ENCODE results near the gene RHBDD3.

The RHBDD3 gene

DNA sequence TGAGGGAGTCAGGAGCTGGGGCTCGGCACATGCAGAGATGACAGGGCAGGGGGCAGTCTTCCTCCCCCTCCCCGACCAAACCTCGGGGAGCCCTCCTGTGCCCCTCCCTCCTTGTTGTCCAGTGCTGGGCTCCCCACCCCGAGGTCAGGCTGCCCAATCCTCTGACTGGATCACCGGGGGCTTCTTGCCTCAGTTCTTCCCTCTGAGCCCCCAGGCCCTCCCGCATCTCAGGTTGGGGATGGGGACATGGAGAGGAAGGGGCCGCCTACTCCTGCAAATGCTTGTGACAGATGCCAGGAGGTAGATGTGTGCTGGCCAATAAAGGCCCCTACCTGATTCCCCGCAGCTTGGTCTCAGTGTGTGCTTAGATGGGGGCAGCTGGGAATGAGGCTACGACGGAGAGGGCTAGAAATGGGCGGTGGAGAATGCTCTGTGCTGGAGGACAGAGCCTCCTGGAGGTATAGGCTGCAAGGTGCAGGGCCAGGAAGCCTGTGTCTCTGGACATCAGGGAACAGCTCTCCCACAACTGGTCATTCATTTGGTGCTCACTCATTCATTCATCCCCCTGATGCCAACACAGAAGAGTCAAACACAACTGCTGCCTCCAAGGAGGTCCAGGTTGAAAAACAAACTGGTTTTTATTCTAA lies 8.4 kb downstream of the RHBDD3 start:
- peaks cover 17% of the 10 kb centered on the region for H3K4me1 ChIP-seq (ENCODE audit: insufficient read depth, insufficient read length)
- TF ChIP-seq ZNF274 (IDR thresholded peaks at IDR 0.05; ENCODE audit: low read depth, low read length) (no peak), YY1 (IDR thresholded peaks at IDR 0.05; ENCODE audit: insufficient read depth, insufficient read length) (no peak), SUZ12 (IDR thresholded peaks at IDR 0.05; ENCODE audit: extremely low read depth, insufficient read depth, insufficient read length) (no peak)
- DNase-seq (ENCODE audit: low read depth, low spot score): no peak
- H3K36me3 ChIP-seq (ENCODE audit: insufficient read depth, insufficient read length, low read length): peaks cover 40% of the 10 kb centered on the region
- H3K4me3 ChIP-seq (ENCODE audit: insufficient read length, low read depth): no peak overlapping the region
- H3K9me3 ChIP-seq (ENCODE audit: insufficient read depth, low read length): no peaks in the 10 kb centered on the region
- H3K27me3 ChIP-seq (ENCODE audit: insufficient read depth, insufficient read length): no peaks in the 10 kb centered on the region
- no peak overlapping the region for H3K9ac ChIP-seq (ENCODE audit: insufficient read length, low read depth)

DNA sequence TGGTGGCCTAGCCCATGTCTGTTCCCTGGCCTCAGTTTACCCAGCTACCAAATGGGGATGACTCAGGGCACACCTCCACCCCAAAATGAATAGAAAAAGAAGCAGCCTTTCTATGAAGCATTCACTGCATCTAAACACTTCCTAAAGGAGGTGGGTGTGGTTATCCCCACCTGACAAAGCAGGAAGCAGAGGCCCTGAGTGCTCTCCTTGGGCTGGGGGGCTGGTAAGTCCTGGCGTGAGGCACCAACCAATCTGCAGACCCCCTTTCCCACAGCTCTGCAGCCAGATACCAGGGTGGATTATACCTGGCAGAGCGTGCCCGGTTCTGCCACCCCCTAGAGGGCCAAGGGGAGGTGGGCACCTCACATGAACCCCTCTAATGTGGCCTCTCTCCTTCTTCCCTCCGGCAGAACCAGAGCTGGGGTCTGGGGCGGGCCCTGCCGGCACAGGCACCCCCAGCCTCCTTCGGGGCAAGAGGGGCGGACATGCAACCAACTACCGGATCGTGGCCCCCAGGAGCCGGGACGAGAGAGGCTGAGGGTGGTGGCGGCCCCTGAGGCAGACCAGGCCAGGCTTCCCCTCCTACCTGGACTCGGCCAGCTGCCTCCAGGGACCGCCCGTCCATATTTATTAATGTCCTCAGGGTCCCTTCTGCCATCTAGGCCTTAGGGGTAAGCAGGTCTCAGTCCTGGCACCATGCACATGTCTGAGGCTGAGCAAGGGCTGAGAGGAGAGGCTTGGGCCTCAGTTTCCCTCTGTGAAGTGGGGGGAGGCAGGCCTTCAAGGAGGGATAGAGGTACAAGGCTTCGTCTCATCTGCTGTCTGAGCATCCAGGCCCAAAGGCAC lies 9.2 kb downstream of the RHBDD3 start:
- Histone ChIP-seq H3K4me3 (ENCODE audit: insufficient read length, low read depth) (no peak overlapping the region), H3K4me1 (ENCODE audit: insufficient read depth, insufficient read length) (peaks cover 12% of the 10 kb centered on the region), H3K9me3 (ENCODE audit: insufficient read depth, low read length) (no peaks in the 10 kb centered on the region), H3K27me3 (ENCODE audit: insufficient read depth, insufficient read length) (no peaks in the 10 kb centered on the region), H3K9ac (ENCODE audit: insufficient read length, low read depth) (no peak overlapping the region), H3K36me3 (ENCODE audit: insufficient read depth, insufficient read length, low read length) (peaks cover 32% of the 10 kb centered on the region)
- TF ChIP-seq ZNF274 (IDR thresholded peaks at IDR 0.05; ENCODE audit: low read depth, low read length) (no peak), YY1 (IDR thresholded peaks at IDR 0.05; ENCODE audit: insufficient read depth, insufficient read length) (no peak), SUZ12 (IDR thresholded peaks at IDR 0.05; ENCODE audit: extremely low read depth, insufficient read depth, insufficient read length) (no peak)
- DNase-seq (ENCODE audit: low read depth, low spot score): no peak

DNA sequence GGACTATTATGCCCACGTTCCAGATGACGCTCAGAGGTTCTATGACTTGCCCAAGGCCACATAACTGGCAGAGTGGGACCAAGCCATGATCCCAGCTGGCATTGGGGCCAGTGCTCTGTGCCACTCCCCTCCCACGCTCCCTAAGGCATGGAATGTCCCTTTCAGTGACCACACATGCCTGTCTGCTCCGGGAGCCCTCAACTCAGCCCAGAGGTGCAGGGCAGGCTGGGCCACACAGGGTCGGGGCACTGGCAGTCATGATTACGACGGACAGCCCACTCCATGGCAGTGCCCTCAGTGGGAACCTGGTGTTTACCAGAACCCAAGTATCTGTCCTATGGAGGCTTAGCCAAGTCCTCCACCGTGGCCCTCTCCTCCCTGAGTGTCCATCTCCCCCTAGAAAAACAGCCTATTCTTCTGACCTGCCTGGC lies 10.0 kb downstream of the RHBDD3 start:
- no peak for DNase-seq (ENCODE audit: low read depth, low spot score)
- TF ChIP-seq SUZ12 (IDR thresholded peaks at IDR 0.05; ENCODE audit: extremely low read depth, insufficient read depth, insufficient read length) (no peak), ZNF274 (IDR thresholded peaks at IDR 0.05; ENCODE audit: low read depth, low read length) (no peak), YY1 (IDR thresholded peaks at IDR 0.05; ENCODE audit: insufficient read depth, insufficient read length) (no peak)
- peaks cover 30% of the 10 kb centered on the region for H3K36me3 ChIP-seq (ENCODE audit: insufficient read depth, insufficient read length, low read length)

DNA sequence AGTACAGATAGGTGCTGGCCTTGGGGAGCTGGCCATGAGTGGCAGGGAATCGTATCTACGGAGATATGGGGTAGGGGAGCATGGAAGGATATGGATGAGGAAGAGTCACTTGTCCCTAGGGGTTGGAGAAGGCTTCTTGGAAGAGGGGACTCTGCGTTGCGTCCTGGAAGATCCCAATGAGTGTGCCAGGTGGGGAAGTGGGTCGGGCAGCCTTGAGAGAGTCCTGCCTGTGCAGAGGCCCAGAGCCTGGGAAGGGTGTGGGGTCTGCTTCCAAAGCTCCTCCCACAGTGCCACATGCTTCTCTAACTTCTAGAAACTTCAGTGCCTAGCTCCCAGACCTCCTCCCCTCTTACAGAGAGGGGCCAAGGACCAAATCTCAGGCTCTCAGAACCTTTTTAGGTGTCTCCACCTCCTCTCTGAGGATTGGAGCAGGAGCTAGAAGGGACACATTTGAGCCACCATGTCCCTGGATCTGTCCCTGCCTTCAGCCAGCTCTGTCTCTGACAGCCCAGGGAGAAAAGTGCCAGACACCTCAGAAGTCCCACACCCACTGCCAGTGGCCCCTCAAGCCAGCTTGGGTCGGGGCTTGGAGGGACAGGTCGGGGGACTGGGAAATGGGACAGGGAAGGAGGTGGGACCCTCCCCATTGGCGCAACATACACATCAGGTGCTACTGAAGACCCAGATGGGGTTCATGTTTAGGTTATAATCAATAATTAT lies 11.0 kb downstream of the RHBDD3 start:
- H3K4me3 ChIP-seq (ENCODE audit: insufficient read length, low read depth): no peak overlapping the region
- no peak overlapping the region for H3K9ac ChIP-seq (ENCODE audit: insufficient read length, low read depth)
- TF ChIP-seq ZNF274 (IDR thresholded peaks at IDR 0.05; ENCODE audit: low read depth, low read length) (no peak), YY1 (IDR thresholded peaks at IDR 0.05; ENCODE audit: insufficient read depth, insufficient read length) (no peak), SUZ12 (IDR thresholded peaks at IDR 0.05; ENCODE audit: extremely low read depth, insufficient read depth, insufficient read length) (no peak)
- no peaks in the 10 kb centered on the region for H3K27me3 ChIP-seq (ENCODE audit: insufficient read depth, insufficient read length)
- H3K4me1 ChIP-seq (ENCODE audit: insufficient read depth, insufficient read length): peaks cover 12% of the 10 kb centered on the region
- peaks cover 30% of the 10 kb centered on the region for H3K36me3 ChIP-seq (ENCODE audit: insufficient read depth, insufficient read length, low read length)
- no peak for DNase-seq (ENCODE audit: low read depth, low spot score)
- no peaks in the 10 kb centered on the region for H3K9me3 ChIP-seq (ENCODE audit: insufficient read depth, low read length)

More for the DNA sequence above, 10.0 kb downstream of the RHBDD3 start:
- Histone ChIP-seq H3K9ac (ENCODE audit: insufficient read length, low read depth) (no peak overlapping the region), H3K27me3 (ENCODE audit: insufficient read depth, insufficient read length) (no peaks in the 10 kb centered on the region), H3K9me3 (ENCODE audit: insufficient read depth, low read length) (no peaks in the 10 kb centered on the region), H3K4me1 (ENCODE audit: insufficient read depth, insufficient read length) (peaks cover 12% of the 10 kb centered on the region), H3K4me3 (ENCODE audit: insufficient read length, low read depth) (no peak overlapping the region)

DNA sequence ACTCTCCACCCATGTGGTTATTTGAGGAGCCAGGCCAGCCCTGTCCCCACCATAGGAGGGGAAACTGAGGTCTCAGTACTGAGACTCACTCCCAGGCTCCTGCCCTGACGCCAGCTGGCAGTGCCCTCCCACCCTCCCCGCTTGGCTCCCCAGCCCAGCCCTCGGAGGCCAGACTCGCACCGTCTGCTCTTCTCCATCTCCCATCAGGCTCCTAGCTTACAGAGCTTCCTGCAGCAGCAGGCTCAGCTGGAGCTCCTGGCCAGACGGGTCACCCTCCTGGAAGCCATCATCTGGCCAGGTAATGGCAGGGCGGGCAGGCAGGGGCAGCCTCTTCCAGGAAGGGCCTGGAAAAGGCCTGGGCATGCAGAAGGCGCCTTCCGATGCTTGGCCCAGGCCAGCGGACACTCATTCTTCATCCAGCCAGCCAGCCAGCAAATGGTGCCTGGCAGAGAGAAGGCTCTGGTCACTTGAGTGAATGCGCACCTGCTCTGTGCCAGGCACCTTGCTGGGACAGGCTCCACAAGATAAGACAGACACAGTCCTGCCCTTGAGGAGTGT lies 12.6 kb downstream of the RHBDD3 start:
- H3K9ac ChIP-seq (ENCODE audit: insufficient read length, low read depth): no peak overlapping the region
- no peak for DNase-seq (ENCODE audit: low read depth, low spot score)
- peaks cover 11% of the 10 kb centered on the region for H3K4me1 ChIP-seq (ENCODE audit: insufficient read depth, insufficient read length)
- H3K4me3 ChIP-seq (ENCODE audit: insufficient read length, low read depth): no peak overlapping the region
- TF ChIP-seq ZNF274 (IDR thresholded peaks at IDR 0.05; ENCODE audit: low read depth, low read length) (no peak), SUZ12 (IDR thresholded peaks at IDR 0.05; ENCODE audit: extremely low read depth, insufficient read depth, insufficient read length) (no peak), YY1 (IDR thresholded peaks at IDR 0.05; ENCODE audit: insufficient read depth, insufficient read length) (no peak)
- H3K27me3 ChIP-seq (ENCODE audit: insufficient read depth, insufficient read length): no peaks in the 10 kb centered on the region
- no peaks in the 10 kb centered on the region for H3K9me3 ChIP-seq (ENCODE audit: insufficient read depth, low read length)
- H3K36me3 ChIP-seq (ENCODE audit: insufficient read depth, insufficient read length, low read length): peaks cover 17% of the 10 kb centered on the region

DNA sequence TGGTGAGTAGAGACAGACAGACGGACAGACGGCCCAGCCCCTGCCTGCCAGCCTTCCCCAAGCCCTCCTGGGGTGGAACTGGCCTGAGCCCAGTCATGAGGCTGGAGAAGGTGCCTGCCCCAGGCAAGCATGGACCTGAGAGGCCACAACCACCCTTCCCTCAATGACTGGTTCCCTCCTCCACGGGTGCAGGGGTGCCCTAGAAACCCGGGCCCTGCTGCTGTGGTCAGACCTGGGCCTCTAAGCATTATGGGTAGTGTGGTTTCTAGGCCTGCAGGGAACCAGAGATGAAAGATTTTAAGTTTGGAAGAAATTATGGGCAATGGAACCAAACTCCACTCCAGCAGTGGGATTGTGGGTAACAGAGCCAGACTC lies 13.5 kb downstream of the RHBDD3 start:
- Histone ChIP-seq H3K9me3 (ENCODE audit: insufficient read depth, low read length) (no peaks in the 10 kb centered on the region), H3K36me3 (ENCODE audit: insufficient read depth, insufficient read length, low read length) (peaks cover 9% of the 10 kb centered on the region), H3K4me1 (ENCODE audit: insufficient read depth, insufficient read length) (peaks cover 6% of the 10 kb centered on the region), H3K9ac (ENCODE audit: insufficient read length, low read depth) (no peak overlapping the region), H3K27me3 (ENCODE audit: insufficient read depth, insufficient read length) (no peaks in the 10 kb centered on the region), H3K4me3 (ENCODE audit: insufficient read length, low read depth) (no peak overlapping the region)
- DNase-seq (ENCODE audit: low read depth, low spot score): no peak
- TF ChIP-seq YY1 (IDR thresholded peaks at IDR 0.05; ENCODE audit: insufficient read depth, insufficient read length): no peak
- no peak for TF ChIP-seq ZNF274 (IDR thresholded peaks at IDR 0.05; ENCODE audit: low read depth, low read length)
- no peak for TF ChIP-seq SUZ12 (IDR thresholded peaks at IDR 0.05; ENCODE audit: extremely low read depth, insufficient read depth, insufficient read length)
